ENCODE data around the gene HTR1D. TPM values are rescaled to one million over a fixed set of nuclear protein-coding genes. Genes with fewer than 3 reads are reported as not detected.

Gene HTR1D
- polyA plus RNA-seq, 6 donors from 2014 or later: not detected

DNA sequence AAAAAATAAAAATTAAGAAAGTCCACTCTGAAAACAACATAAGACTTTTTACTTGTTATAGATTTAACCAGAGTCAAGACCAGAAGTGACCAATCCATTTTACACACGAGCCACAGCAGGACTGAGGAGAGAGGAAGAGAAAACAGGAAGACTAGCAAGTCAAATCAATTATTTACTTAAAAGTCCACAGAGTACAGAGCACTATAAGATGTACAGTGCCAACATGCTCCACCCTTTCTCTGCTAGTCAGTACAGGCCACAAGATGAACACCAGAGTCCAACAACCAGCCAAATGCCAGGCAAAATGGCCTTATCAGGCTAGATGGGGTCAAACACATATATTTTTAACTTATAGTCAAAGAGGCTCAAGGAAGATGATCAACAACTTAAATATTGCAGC lies 68.2 kb downstream of the HTR1D start:
- H3K9me3 Mint-ChIP-seq: no peaks in the 10 kb centered on the region
- no peaks in the 10 kb centered on the region for H3K36me3 Mint-ChIP-seq
- H3K4me3 Mint-ChIP-seq: peak overlapping the region in 1 of 8 donors; percentile 39
- peak overlapping the region in 1 of 6 donors; percentile 2 for H3K27ac Mint-ChIP-seq
- ATAC-seq (ENCODE audit: low read depth in 2 of 2) (no peak), DNase-seq (no peak)
- no peaks in the 10 kb centered on the region for H3K27me3 Mint-ChIP-seq
- peaks cover 8 to 29% (median 12%) of the 10 kb centered on the region in 3 donors for H3K4me1 Mint-ChIP-seq

DNA sequence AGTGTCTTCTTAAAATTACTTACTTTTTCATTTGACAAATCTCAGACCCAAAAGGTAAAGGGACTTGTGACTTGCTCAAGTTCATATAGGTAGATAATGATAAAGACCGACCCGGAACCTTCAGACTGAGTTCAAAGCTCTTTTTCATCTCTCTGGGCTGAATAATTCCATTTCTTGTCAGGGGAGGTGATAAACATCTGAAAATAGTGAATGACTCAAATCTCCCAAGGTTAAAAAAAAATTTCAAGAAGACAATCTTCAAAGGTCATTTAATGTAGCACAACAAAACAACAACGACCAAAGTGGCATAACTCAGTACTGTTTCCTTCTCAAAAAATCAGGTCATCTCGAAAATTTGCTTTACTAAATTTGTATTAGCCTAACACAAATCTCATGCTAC lies 69.2 kb downstream of the HTR1D start:
- H3K9me3 Mint-ChIP-seq: no peaks in the 10 kb centered on the region
- H3K27ac Mint-ChIP-seq: no peak overlapping the region
- no peak overlapping the region for H3K4me3 Mint-ChIP-seq
- no peaks in the 10 kb centered on the region for H3K27me3 Mint-ChIP-seq
- H3K4me1 Mint-ChIP-seq: peaks cover 8 to 29% (median 12%) of the 10 kb centered on the region in 3 donors
- no peak for ATAC-seq (ENCODE audit: low read depth in 2 of 2)
- H3K36me3 Mint-ChIP-seq: no peaks in the 10 kb centered on the region
- no peak for DNase-seq

Other genes with a start within 250 kb of the HTR1D start
- not detected for gene LACTBL1, start 244.6 kb downstream of the HTR1D start, polyA plus RNA-seq (ENCODE audit: low read depth in 6 of 6)
- gene TEX46, start 201.7 kb downstream of the HTR1D start, polyA plus RNA-seq (ENCODE audit: low read depth in 6 of 6): not detected
- gene KDM1A, start 198.0 kb downstream of the HTR1D start, polyA plus RNA-seq (ENCODE audit: low read depth in 6 of 6): 10 to 100 TPM; 33.9 to 45.8 (median 41.3) TPM
- 10 to 100 TPM in 1 of 6 donors, 1 to 10 TPM in 5; 1.3 to 14.1 (median 7.0) TPM for gene LUZP1, start 48.6 kb downstream of the HTR1D start, polyA plus RNA-seq (ENCODE audit: low read depth in 6 of 6)
- 100 to 1,000 TPM; 187 to 238 (median 208) TPM for gene HNRNPR, start 126.8 kb upstream of the HTR1D start, polyA plus RNA-seq (ENCODE audit: low read depth in 6 of 6)
- gene ZNF436, start 152.3 kb upstream of the HTR1D start, polyA plus RNA-seq (ENCODE audit: low read depth in 6 of 6): 1 to 10 TPM in 5 of 6 donors, not detected in 1; 1.5 to 4.4 (median 2.3) TPM
- not detected for gene TCEA3, start 207.2 kb upstream of the HTR1D start, polyA plus RNA-seq (ENCODE audit: low read depth in 6 of 6)